HepG2 (cell line): ENCODE results near the gene CIAO2B. TPM values are rescaled to one million over a fixed set of nuclear protein-coding genes. Genes with fewer than 3 reads are reported as not detected.

Experiments
- ADNP ChIP-seq: sonication (generic); formaldehyde crosslinking; IDR thresholded peaks from 2 replicates; pipeline ENCODE4 v1.4.0; 2020; ENCODE audit warnings: missing genetic modification reagents
- ATF6 ChIP-seq: sonication (generic); formaldehyde crosslinking; conservative IDR thresholded peaks from 2 replicates; pipeline ENCODE4 v1.4.0; 2020; ENCODE audit warnings: missing genetic modification reagents
- MAFK ChIP-seq, 2 experiments: IDR thresholded peaks in 1 of 2; conservative IDR thresholded peaks in 1 of 2; 2 replicates each; pipeline ENCODE4 v1.6.1; 2011; ENCODE audit warnings: improper control_type of control experiment in 2 of 2, low read length in 2 of 2
- PTBP1 ChIP-seq: fragments of 200-400 bp; formaldehyde crosslinking; IDR thresholded peaks from 2 replicates; pipeline ENCODE4 v1.6.1; 2018; ENCODE audit warnings: low read length, low read depth; ENCODE audit not compliant: poor library complexity, severe bottlenecking
- SMARCE1 ChIP-seq: fragments of 450-650 bp; IDR thresholded peaks from 2 replicates; pipeline ENCODE4 v1.6.1; 2017; ENCODE audit warnings: borderline replicate concordance
- SNRNP70 ChIP-seq: fragments of 200-400 bp; formaldehyde crosslinking; IDR thresholded peaks from 2 replicates; pipeline ENCODE4 v1.6.1; 2017; ENCODE audit warnings: mild to moderate bottlenecking, low read depth, low read length, moderate library complexity
- SP2 ChIP-seq: sonication (generic); formaldehyde crosslinking; IDR thresholded peaks from 2 replicates; pipeline ENCODE4 v1.5.1; 2020; ENCODE audit warnings: mild to moderate bottlenecking, missing genetic modification reagents
- ZC3H4 ChIP-seq: sonication (generic); formaldehyde crosslinking; IDR thresholded peaks from 2 replicates; pipeline ENCODE4 v1.4.0; 2020; ENCODE audit warnings: missing genetic modification reagents, borderline replicate concordance
- ZHX1 ChIP-seq: sonication (generic); formaldehyde crosslinking; IDR thresholded peaks from 2 replicates; pipeline ENCODE4 v1.8.1; 2022; ENCODE audit warnings: low read depth, mild to moderate bottlenecking, missing genetic modification reagents
- ZKSCAN8 ChIP-seq: IDR thresholded peaks from 2 replicates; pipeline ENCODE4 v1.6.1; 2016; ENCODE audit warnings: borderline replicate concordance, missing genetic modification reagents, missing compliant biosample characterization
- ZMYM4 ChIP-seq: sonication (generic); formaldehyde crosslinking; IDR thresholded peaks from 2 replicates; pipeline ENCODE4 v1.8.1; 2023; ENCODE audit warnings: mild to moderate bottlenecking, missing genetic modification reagents
- ZNF337 ChIP-seq: sonication (generic); formaldehyde crosslinking; IDR thresholded peaks from 2 replicates; pipeline ENCODE4 v1.5.1; 2020; ENCODE audit warnings: missing genetic modification reagents, low read depth, mild to moderate bottlenecking, borderline replicate concordance
- ZNF34 ChIP-seq: sonication (generic); formaldehyde crosslinking; IDR thresholded peaks from 2 replicates; pipeline ENCODE4 v1.4.0; 2020; ENCODE audit warnings: mild to moderate bottlenecking, missing genetic modification reagents, borderline replicate concordance
- ZSCAN9 ChIP-seq: IDR thresholded peaks from 2 replicates; pipeline ENCODE4 v1.6.1; 2016; ENCODE audit warnings: borderline replicate concordance
- polyA plus RNA-seq, 8 experiments: library from polyadenylated mRNA; depleted of rRNA in 3 of 8; stranded (reverse) in 7 of 8; unstranded in 1 of 8; fragments of >200 nt; fragmentation: Illumina TruSeq in 4 of 8; extraction: Trizol in 4 of 8; gene quantifications; 2 replicates each; pipeline versions ENCODE4 v1.2.1 to v1.2.3, GENCODE V29; 2011 to 2016; ENCODE audit warnings: low read depth in 4 of 8, missing spikeins in 1 of 8, mixed read lengths in 1 of 8; ENCODE audit not compliant: insufficient read depth in 1 of 8
- total RNA-seq, 5 experiments: library from RNA; depleted of rRNA; stranded (reverse); fragments of >200 nt; fragmentation: Illumina TruSeq; extraction: Trizol; gene quantifications; 2 replicates each; pipeline ENCODE4 v1.2.3, GENCODE V29; 2016; ENCODE audit warnings: low read depth in 1 of 5
- TF ChIP-seq, protein P1 (sequence below): IDR thresholded peaks from 2 replicates; pipeline ENCODE4 v1.6.1; 2012; ENCODE audit warnings: low read depth, low read length, improper control_type of control experiment
- TF ChIP-seq, protein P2 (sequence below): sonication (generic); formaldehyde crosslinking; IDR thresholded peaks from 2 replicates; pipeline ENCODE4 v1.9.0; 2021; ENCODE audit warnings: missing genetic modification reagents, borderline replicate concordance

CIAO2B gene
- total and polyA plus RNA-seq, 2 of the 13 experiments (the other 11 are each of a cell fraction or from before 2014, with no cell fraction given): 157 to 293 TPM

DNA sequence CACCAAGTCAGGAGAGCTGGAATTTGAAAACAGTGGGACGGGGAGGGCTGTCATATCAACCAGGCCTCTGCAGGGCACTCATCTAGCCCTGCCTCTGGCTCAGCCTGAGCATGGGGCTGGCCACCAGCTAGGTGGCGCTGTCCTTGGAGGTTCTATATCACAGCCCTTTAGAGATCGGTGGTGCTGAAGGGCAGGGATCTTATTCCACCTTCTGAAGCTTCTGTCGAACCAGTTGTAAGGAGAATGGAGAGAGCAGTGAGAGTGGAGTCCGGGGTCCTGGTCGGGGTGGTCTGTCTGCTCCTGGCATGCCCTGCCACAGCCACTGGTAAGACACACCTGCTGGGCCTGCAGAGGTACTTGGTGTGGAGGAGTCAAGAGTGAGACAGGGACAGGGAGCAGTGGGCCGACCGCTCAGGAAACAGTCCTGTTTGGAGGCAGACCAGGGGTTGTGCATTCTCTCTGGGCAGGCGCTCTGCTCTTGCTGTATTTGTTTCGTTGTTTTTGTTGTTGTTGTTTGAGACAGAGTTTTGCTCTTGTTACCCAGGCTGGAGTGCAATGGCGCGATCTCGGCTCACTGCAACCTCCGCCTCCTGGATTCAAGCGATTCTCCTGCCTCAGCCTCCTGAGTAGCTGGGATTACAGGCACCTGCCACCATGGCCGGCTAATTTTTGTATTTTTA lies 27.0 kb upstream of the CIAO2B start, which contains the start of gene CES3 (continued):
- no peak for TF ChIP-seq ZHX1 (CRISPR knock-in tag)
- no peak for TF ChIP-seq ZNF34 (CRISPR knock-in tag)
- TF ChIP-seq, protein P1, sequence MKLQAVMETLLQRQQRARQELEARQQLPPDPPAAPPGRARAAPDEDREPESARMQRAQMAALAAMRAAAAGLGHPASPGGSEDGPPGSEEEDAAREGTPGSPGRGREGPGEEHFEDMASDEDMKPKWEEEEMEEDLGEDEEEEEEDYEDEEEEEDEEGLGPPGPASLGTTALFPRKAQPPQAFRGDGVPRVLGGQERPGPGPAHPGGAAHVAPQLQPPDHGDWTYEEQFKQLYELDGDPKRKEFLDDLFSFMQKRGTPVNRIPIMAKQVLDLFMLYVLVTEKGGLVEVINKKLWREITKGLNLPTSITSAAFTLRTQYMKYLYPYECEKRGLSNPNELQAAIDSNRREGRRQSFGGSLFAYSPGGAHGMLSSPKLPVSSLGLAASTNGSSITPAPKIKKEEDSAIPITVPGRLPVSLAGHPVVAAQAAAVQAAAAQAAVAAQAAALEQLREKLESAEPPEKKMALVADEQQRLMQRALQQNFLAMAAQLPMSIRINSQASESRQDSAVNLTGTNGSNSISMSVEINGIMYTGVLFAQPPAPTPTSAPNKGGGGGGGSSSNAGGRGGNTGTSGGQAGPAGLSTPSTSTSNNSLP: peak; percentile 53; the same call in 1 of the 2 replicates
- peak; percentile 34; the same call in 1 of the 2 replicates for TF ChIP-seq ADNP (CRISPR knock-in tag)
- no peak for TF ChIP-seq SNRNP70
- TF ChIP-seq ATF6 (CRISPR knock-in tag): no peak
- TF ChIP-seq PTBP1: no peak
- TF ChIP-seq MAFK (conservative IDR thresholded peaks at IDR 0.05 in 1 of 2, IDR thresholded peaks at IDR 0.05 in 1 of 2; ENCODE audit: low read length in 2 of 2): no peak
- 0 out of 2 replicates have a peak, but pooled peaks have one; percentile 46 for TF ChIP-seq ZSCAN9 (CRISPR knock-in tag)
- TF ChIP-seq ZC3H4 (CRISPR knock-in tag): no peak
- TF ChIP-seq ZKSCAN8 (CRISPR knock-in tag): peak; percentile 66; the same call in 1 of the 2 replicates
- 0 out of 2 replicates have a peak, but pooled peaks have one; percentile 62 for TF ChIP-seq ZNF337 (CRISPR knock-in tag)
- TF ChIP-seq, protein P2, sequence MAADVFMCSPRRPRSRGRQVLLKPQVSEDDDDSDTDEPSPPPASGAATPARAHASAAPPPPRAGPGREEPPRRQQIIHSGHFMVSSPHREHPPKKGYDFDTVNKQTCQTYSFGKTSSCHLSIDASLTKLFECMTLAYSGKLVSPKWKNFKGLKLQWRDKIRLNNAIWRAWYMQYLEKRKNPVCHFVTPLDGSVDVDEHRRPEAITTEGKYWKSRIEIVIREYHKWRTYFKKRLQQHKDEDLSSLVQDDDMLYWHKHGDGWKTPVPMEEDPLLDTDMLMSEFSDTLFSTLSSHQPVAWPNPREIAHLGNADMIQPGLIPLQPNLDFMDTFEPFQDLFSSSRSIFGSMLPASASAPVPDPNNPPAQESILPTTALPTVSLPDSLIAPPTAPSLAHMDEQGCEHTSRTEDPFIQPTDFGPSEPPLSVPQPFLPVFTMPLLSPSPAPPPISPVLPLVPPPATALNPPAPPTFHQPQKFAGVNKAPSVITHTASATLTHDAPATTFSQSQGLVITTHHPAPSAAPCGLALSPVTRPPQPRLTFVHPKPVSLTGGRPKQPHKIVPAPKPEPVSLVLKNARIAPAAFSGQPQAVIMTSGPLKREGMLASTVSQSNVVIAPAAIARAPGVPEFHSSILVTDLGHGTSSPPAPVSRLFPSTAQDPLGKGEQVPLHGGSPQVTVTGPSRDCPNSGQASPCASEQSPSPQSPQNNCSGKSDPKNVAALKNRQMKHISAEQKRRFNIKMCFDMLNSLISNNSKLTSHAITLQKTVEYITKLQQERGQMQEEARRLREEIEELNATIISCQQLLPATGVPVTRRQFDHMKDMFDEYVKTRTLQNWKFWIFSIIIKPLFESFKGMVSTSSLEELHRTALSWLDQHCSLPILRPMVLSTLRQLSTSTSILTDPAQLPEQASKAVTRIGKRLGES: no peak
- 0 out of 2 replicates have a peak, but pooled peaks have one; percentile 3 for TF ChIP-seq SP2
- peak; percentile 66 for TF ChIP-seq ZMYM4 (CRISPR knock-in tag)
- TF ChIP-seq SMARCE1: no peak
